Ovary (tissue), 9 donors: ENCODE data around the gene ZNF208. TPM values are rescaled to one million over a fixed set of nuclear protein-coding genes. Genes with fewer than 3 reads are reported as not detected.

Experiments used
- DNase-seq, 5 donors: peaks; one replicate each; pipeline ENCODE4 v3.0.0-alpha.2; 2019 to 2020
- H3K27ac ChIP-seq, 2 donors: fragments of 200-600 bp; one replicate each; pipeline versions ENCODE4 v1.5.1 to v1.8.0; 2019 to 2022
- H3K27me3 ChIP-seq: fragments of 200-600 bp; one replicate; pipeline ENCODE4 v1.8.0; 2022
- H3K36me3 ChIP-seq: fragments of 200-600 bp; sonication (generic); one replicate; pipeline ENCODE4 v1.5.1; 2019
- H3K4me1 ChIP-seq: one replicate; pipeline ENCODE4 v1.8.1; 2013; ENCODE audit warnings: mild to moderate bottlenecking, moderate library complexity; ENCODE audit not compliant: insufficient read depth
- H3K4me3 ChIP-seq: fragments of 200-600 bp; sonication (generic); one replicate; pipeline ENCODE4 v1.5.1; 2017
- H3K9me3 ChIP-seq, 2 donors: fragments of 200-600 bp in 1 of 2; sonication (generic) in 1 of 2; one replicate each; pipeline versions ENCODE4 v1.5.1 to v1.8.1; 2013 to 2019; ENCODE audit warnings: mild to moderate bottlenecking in 1 of 2, moderate library complexity in 1 of 2
- EP300 ChIP-seq: sonication (generic); formaldehyde crosslinking; IDR thresholded peaks from one replicate; pipeline ENCODE4 v1.6.1; 2017; ENCODE audit warnings: antibody characterized with exemption
- POLR2A ChIP-seq: fragments of 450-650 bp; IDR thresholded peaks from one replicate; pipeline ENCODE4 v1.6.1; 2017; ENCODE audit warnings: antibody characterized with exemption, mild to moderate bottlenecking, moderate library complexity
- WGBS, 3 donors: extraction: QIAGEN DNeasy Blood & Tissue Kit in 1 of 3; methylation state at CpG; one replicate each; pipeline versions ENCODE4 v1.1.5 to v1.1.7; 2013 to 2017; 5-methylcytosine and 5-hydroxymethylcytosine counted together
- intact Hi-C, 4 donors: fragments of 100-400 bp; cut with DNase I; formaldehyde crosslinking; loops; one replicate each; pipeline versions ENCODE4 v1.11.0 to v1.15.1; 2022 to 2023
- polyA plus RNA-seq, 2 donors: library from polyadenylated mRNA; stranded (reverse); fragments of 200-250 nt in 1 of 2; fragments of 350-450 nt in 1 of 2; fragmentation: Illumina TruSeq in 1 of 2; extraction: RNeasy Lipid Tissue Mini Kit (QIAGEN cat#74804) in 1 of 2; gene quantifications; one replicate each; pipeline ENCODE4 v1.2.3, GENCODE V29; 2013 to 2014
- total RNA-seq, 7 donors: library from RNA; depleted of rRNA in 2 of 7; stranded (reverse); fragments of >200 nt in 2 of 7; fragmentation: NEBNext Ultra II Directional in 3 of 7; extraction: Animal tissue kit (Norgen Biotek cat#: 25700) in 3 of 7; gene quantifications; one replicate each; pipeline versions ENCODE4 v1.1.0 to v1.2.4, GENCODE V29; 2016 to 2023
- TF ChIP-seq, protein P1 (sequence below), 3 donors: fragments of 450-650 bp in 2 of 3; fragments of 200-600 bp in 1 of 3; IDR thresholded peaks; one replicate each; pipeline versions ENCODE4 v1.5.1 to v1.8.0; 2016 to 2022; ENCODE audit warnings: antibody characterized with exemption in 3 of 3, mild to moderate bottlenecking in 1 of 3
- donor health status: DM: no; HTN: no; CAD: no; lungs with moderate emphysema.
- donor health status: DM: no; HTN: no; CAD: no.
- donor health status: Bipolar disorder and iron deficiency.
- donor health status: DM: yes; HTN: yes; CAD: no.
- donor health status: DM: no; HTN: no; CAD: no.
- donor health status: DM: yes; HTN: yes; CAD: no.

The ZNF208 gene
- total and polyA plus RNA-seq, 9 donors, result 1.3 to 47.5 (median 11.0) TPM

DNA sequence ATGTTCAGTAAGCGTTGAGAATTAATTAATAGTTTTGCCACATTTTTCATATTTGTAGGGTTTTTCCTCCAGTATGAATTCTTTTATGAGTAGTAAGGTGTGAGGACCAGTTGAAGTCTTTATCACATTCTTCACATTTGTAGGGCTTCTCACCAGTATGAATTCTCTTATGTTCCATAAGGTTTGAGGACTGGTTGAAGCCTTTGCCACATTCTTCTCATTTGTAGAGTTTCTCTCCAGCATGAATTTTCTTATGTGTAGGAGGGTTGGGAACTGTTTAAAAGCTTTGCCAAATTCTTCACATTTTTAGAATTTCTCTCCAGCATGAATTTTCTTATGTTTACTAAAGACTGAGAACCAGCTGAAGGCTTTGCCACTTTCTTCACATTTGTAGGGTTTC is 40.3 kb downstream of the ZNF208 start:
- TF ChIP-seq POLR2A, result no peak
- TF ChIP-seq, protein P1, sequence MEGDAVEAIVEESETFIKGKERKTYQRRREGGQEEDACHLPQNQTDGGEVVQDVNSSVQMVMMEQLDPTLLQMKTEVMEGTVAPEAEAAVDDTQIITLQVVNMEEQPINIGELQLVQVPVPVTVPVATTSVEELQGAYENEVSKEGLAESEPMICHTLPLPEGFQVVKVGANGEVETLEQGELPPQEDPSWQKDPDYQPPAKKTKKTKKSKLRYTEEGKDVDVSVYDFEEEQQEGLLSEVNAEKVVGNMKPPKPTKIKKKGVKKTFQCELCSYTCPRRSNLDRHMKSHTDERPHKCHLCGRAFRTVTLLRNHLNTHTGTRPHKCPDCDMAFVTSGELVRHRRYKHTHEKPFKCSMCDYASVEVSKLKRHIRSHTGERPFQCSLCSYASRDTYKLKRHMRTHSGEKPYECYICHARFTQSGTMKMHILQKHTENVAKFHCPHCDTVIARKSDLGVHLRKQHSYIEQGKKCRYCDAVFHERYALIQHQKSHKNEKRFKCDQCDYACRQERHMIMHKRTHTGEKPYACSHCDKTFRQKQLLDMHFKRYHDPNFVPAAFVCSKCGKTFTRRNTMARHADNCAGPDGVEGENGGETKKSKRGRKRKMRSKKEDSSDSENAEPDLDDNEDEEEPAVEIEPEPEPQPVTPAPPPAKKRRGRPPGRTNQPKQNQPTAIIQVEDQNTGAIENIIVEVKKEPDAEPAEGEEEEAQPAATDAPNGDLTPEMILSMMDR (IDR thresholded peaks at IDR 0.05), result no peak
- TF ChIP-seq EP300, result no peak
- intact Hi-C loops, result loop anchor here in 1 of 4 donors (10.0 kb wide), 1 partner anchor 1064 kb away; no protein-coding TSS in a partner anchor
- DNase-seq, result no peak
- Histone ChIP-seq H3K4me1 (no peaks in the 10 kb centered on the region), H3K4me3 (no peak overlapping the region), H3K36me3 (no peaks in the 10 kb centered on the region), H3K27me3 (no peaks in the 10 kb centered on the region), H3K27ac (no peak overlapping the region), H3K9me3 (peaks cover 0 to 3% of the 10 kb centered on the region in 2 donors)
- WGBS, 3 donors, result 78 to 95% (median 83%) methylated on average over 1 of the region's 1 CpG

DNA sequence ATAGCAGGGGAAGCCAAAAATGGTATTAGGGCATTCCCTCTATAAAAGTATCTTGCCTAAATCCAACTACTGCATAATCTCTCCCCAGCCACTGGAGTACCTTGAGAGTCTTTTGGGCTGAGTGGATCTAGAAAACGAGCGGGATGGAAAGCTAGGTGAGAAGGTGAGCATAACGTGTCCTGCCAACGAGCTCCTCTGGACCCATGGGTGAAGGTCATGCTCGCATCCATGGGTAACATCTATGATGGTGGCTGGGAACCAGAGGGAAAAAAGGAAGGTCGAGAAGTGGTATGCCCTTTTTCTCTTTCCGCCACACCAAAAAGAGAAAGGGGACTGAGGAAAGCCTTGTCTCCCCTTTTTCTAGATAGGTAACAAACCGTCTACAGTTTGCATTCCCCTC is 63.0 kb downstream of the ZNF208 start:
- WGBS, 3 donors, result 65 to 71% (median 67%) methylated on average over 8 of the region's 8 CpGs
- TF ChIP-seq, protein P1 (IDR thresholded peaks at IDR 0.05), result no peak
- Histone ChIP-seq H3K4me3 (no peak overlapping the region), H3K36me3 (no peaks in the 10 kb centered on the region), H3K4me1 (no peaks in the 10 kb centered on the region), H3K27ac (no peak overlapping the region), H3K27me3 (no peaks in the 10 kb centered on the region), H3K9me3 (peaks cover 0 to 12% of the 10 kb centered on the region in 2 donors)
- intact Hi-C loops, result no loop called here
- DNase-seq, result no peak

DNA sequence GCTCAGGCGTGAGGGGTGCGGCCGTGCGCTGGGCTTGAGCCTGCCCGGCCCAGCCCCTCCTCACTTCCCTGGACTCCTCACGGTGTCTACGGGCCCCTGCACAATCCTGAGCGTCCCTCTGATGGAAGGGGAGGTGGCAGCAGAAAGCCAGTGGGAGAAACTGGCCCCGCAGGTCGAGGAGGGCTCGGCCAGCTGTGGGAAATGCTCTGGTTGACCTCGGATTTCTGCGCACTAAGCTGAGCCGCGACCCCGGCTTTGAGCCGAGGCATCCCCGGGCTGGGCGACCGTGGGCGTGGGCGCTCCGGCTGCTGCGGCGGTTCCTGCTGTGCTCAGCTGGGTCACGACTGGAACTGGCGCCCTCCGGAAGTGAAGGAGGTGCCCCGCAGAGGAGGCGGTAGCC is 70.1 kb downstream of the ZNF208 start:
- 69 to 82% (median 75%) methylated on average over 28 to 30 of the region's 30 CpGs for WGBS, 3 donors
- intact Hi-C loops, result no loop called here
- DNase-seq, result no peak
- TF ChIP-seq, protein P1 (IDR thresholded peaks at IDR 0.05), result no peak
- TF ChIP-seq POLR2A (no peak), EP300 (no peak)
- H3K27me3 ChIP-seq, result no peaks in the 10 kb centered on the region
- no peak overlapping the region for H3K27ac ChIP-seq
- H3K4me1 ChIP-seq, result no peaks in the 10 kb centered on the region
- H3K36me3 ChIP-seq, result no peaks in the 10 kb centered on the region
- peaks cover 0 to 6% of the 10 kb centered on the region in 2 donors for H3K9me3 ChIP-seq
- no peak overlapping the region for H3K4me3 ChIP-seq

DNA sequence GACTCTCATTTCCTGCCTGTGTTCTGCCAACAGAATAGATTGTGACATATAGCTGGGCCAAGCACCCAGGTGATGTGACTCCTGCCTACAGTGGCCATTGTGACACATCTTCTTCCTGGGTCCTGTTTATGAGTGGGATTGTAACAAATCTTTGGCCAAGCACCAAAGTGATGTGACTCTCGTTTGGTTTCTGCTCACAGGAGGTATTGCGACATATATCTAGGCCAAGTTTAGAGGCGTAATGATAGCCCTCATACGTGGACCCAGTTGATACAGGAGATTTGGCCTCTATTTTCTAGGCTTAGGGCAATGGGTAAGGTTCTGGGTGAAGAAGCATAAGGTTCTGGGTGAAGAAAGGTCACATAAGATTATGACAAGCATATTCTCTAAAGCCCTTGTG is 76.2 kb downstream of the ZNF208 start:
- WGBS, 3 donors, result 66 to 67% (median 66%) methylated on average over 4 of the region's 4 CpGs
- intact Hi-C loops, result no loop called here

More for the DNA sequence above, 76.2 kb downstream of the ZNF208 start:
- H3K4me1 ChIP-seq, result no peaks in the 10 kb centered on the region
- H3K4me3 ChIP-seq, result no peak overlapping the region
- H3K36me3 ChIP-seq, result no peaks in the 10 kb centered on the region
- no peaks in the 10 kb centered on the region for H3K27me3 ChIP-seq
- H3K27ac ChIP-seq, result no peak overlapping the region
- TF ChIP-seq, protein P1 (IDR thresholded peaks at IDR 0.05), result no peak
- TF ChIP-seq EP300 (no peak), POLR2A (no peak)
- DNase-seq, result no peak
- H3K9me3 ChIP-seq, result no peaks in the 10 kb centered on the region
